Sigmoid colon (tissue), 7 donors: ENCODE results near the gene IGFBP2. TPM values are rescaled to one million over a fixed set of nuclear protein-coding genes. Genes with fewer than 3 reads are reported as not detected.

Experiments used
- DNase-seq: peaks from one replicate; pipeline ENCODE4 v3.0.0-alpha.2; 2019
- H3K27ac ChIP-seq, 4 donors: fragments of 200-600 bp; sonication (generic); one replicate each; pipeline ENCODE4 v1.5.1; 2016 to 2019; ENCODE audit warnings: mild to moderate bottlenecking in 1 of 4
- H3K27me3 ChIP-seq, 3 donors: fragments of 200-600 bp; sonication (generic); one replicate each; pipeline ENCODE4 v1.5.1; 2019; ENCODE audit warnings: mild to moderate bottlenecking in 1 of 3
- H3K36me3 ChIP-seq, 4 donors: fragments of 200-600 bp; sonication (generic); one replicate each; pipeline ENCODE4 v1.5.1; 2016 to 2019
- H3K4me1 ChIP-seq, 4 donors: fragments of 200-600 bp; sonication (generic); one replicate each; pipeline ENCODE4 v1.5.1; 2017 to 2019
- H3K4me3 ChIP-seq, 4 donors: fragments of 200-600 bp; sonication (generic); one replicate each; pipeline ENCODE4 v1.5.1; 2017 to 2019; ENCODE audit warnings: mild to moderate bottlenecking in 2 of 4, moderate library complexity in 1 of 4
- H3K9me3 ChIP-seq, 4 donors: fragments of 200-600 bp in 3 of 4; sonication (generic) in 3 of 4; one replicate each; pipeline versions ENCODE4 v1.5.1 to v1.6.1; 2013 to 2019
- CTCF ChIP-seq, 4 experiments: fragments of 450-650 bp in 3 of 4; fragments of 200-600 bp in 1 of 4; IDR thresholded peaks; one replicate each; pipeline ENCODE4 v1.5.1; 2016 to 2019; ENCODE audit warnings: antibody characterized with exemption in 4 of 4, mild to moderate bottlenecking in 3 of 4, moderate library complexity in 2 of 4
- EP300 ChIP-seq, 4 donors: sonication (generic); formaldehyde crosslinking; IDR thresholded peaks; one replicate each; pipeline ENCODE4 v1.6.1; 2017; ENCODE audit warnings: antibody characterized with exemption in 4 of 4
- POLR2A ChIP-seq, 2 donors: fragments of 450-650 bp; IDR thresholded peaks; one replicate each; pipeline ENCODE4 v1.6.1; 2016; ENCODE audit warnings: antibody characterized with exemption in 2 of 2, mild to moderate bottlenecking in 2 of 2, moderate library complexity in 2 of 2
- POLR2AphosphoS5 ChIP-seq, 4 donors: sonication (generic); formaldehyde crosslinking; IDR thresholded peaks; one replicate each; pipeline ENCODE4 v1.6.1; 2017; ENCODE audit warnings: antibody characterized with exemption in 4 of 4
- WGBS, 2 donors: extraction: QIAGEN DNeasy Blood & Tissue Kit; methylation state at CpG; one replicate each; pipeline ENCODE4 v1.1.7; 2013; 5-methylcytosine and 5-hydroxymethylcytosine counted together
- intact Hi-C: fragments of 100-400 bp; cut with DNase I; formaldehyde crosslinking; loops from one replicate; pipeline ENCODE4 v1.15.1; 2023
- polyA plus RNA-seq, 3 donors: library from polyadenylated mRNA; stranded (reverse); fragments of 200-250 nt; gene quantifications; one replicate each; pipeline ENCODE4 v1.2.3, GENCODE V29; 2013
- total RNA-seq, 4 donors: library from RNA; depleted of rRNA; stranded (reverse); fragments of >200 nt; gene quantifications; one replicate each; pipeline ENCODE4 v1.1.0, GENCODE V29; 2016
- donor health status: healthy with polysubstance abuse.
- donor health status: Bipolar disorder and iron deficiency.
- donor health status: healthy.

The IGFBP2 gene
- total and polyA plus RNA-seq, 7 donors = 6.3 to 45.7 (median 30.8) TPM

GRCh38 chr2:216652566-216652965 lies 19.3 kb downstream of the IGFBP2 start:
- no peak for DNase-seq
- intact Hi-C loops = no loop called here

GRCh38 chr2:216653093-216653799 lies 20.0 kb downstream of the IGFBP2 start:
- Histone ChIP-seq H3K4me1 (peaks cover 0 to 6% (median 0%) of the 10 kb centered on the region in 4 donors), H3K27ac (peak overlapping the region in 1 of 4 donors; percentile 72)
- WGBS, 2 donors = 92 to 95% methylated on average over 4 of the region's 4 CpGs

More at GRCh38 chr2:216652566-216652965, 19.3 kb downstream of the IGFBP2 start:
- TF ChIP-seq POLR2A (IDR thresholded peaks at IDR 0.05) (no peak), POLR2AphosphoS5 (IDR thresholded peaks at IDR 0.05) (no peak), EP300 (IDR thresholded peaks at IDR 0.05) (no peak), CTCF (IDR thresholded peaks at IDR 0.05) (no peak)
- WGBS, 2 donors = 76 to 86% methylated on average over 4 of the region's 4 CpGs
- peak overlapping the region in 1 of 4 donors; percentile 72 for H3K27ac ChIP-seq
- H3K36me3 ChIP-seq = no peaks in the 10 kb centered on the region
- H3K4me1 ChIP-seq = peaks cover 0 to 6% (median 0%) of the 10 kb centered on the region in 4 donors
- H3K27me3 ChIP-seq = no peaks in the 10 kb centered on the region
- no peak overlapping the region for H3K4me3 ChIP-seq
- no peaks in the 10 kb centered on the region for H3K9me3 ChIP-seq

GRCh38 chr2:216653931-216654365 lies 20.7 kb downstream of the IGFBP2 start:
- intact Hi-C loops = no loop called here
- no peak for DNase-seq
- Histone ChIP-seq H3K36me3 (no peaks in the 10 kb centered on the region), H3K9me3 (no peaks in the 10 kb centered on the region), H3K27ac (peak overlapping the region in 1 of 4 donors; percentile 48), H3K4me1 (peaks cover 0 to 6% (median 0%) of the 10 kb centered on the region in 4 donors), H3K27me3 (no peaks in the 10 kb centered on the region), H3K4me3 (no peak overlapping the region)
- 54 to 78% methylated on average over 2 of the region's 2 CpGs for WGBS, 2 donors
- TF ChIP-seq POLR2A (IDR thresholded peaks at IDR 0.05) (no peak), EP300 (IDR thresholded peaks at IDR 0.05) (no peak), CTCF (IDR thresholded peaks at IDR 0.05) (no peak), POLR2AphosphoS5 (IDR thresholded peaks at IDR 0.05) (no peak)

More at GRCh38 chr2:216653093-216653799, 20.0 kb downstream of the IGFBP2 start:
- intact Hi-C loops = no loop called here
- H3K27me3 ChIP-seq = no peaks in the 10 kb centered on the region
- no peaks in the 10 kb centered on the region for H3K9me3 ChIP-seq
- H3K4me3 ChIP-seq = no peak overlapping the region
- TF ChIP-seq CTCF (IDR thresholded peaks at IDR 0.05) (no peak), POLR2AphosphoS5 (IDR thresholded peaks at IDR 0.05) (no peak), EP300 (IDR thresholded peaks at IDR 0.05) (no peak), POLR2A (IDR thresholded peaks at IDR 0.05) (peak in 1 of 2 donors; percentile 18)
- no peak for DNase-seq
- no peaks in the 10 kb centered on the region for H3K36me3 ChIP-seq

GRCh38 chr2:216654528-216655052 lies 21.4 kb downstream of the IGFBP2 start:
- no peak for DNase-seq
- 86 to 90% methylated on average over 2 of the region's 2 CpGs for WGBS, 2 donors
- Histone ChIP-seq H3K27ac (no peak overlapping the region), H3K9me3 (no peaks in the 10 kb centered on the region), H3K27me3 (no peaks in the 10 kb centered on the region), H3K4me1 (peaks cover 0 to 3% (median 0%) of the 10 kb centered on the region in 4 donors), H3K4me3 (no peak overlapping the region), H3K36me3 (no peaks in the 10 kb centered on the region)
- intact Hi-C loops = no loop called here
- TF ChIP-seq EP300 (IDR thresholded peaks at IDR 0.05) (no peak), POLR2A (IDR thresholded peaks at IDR 0.05) (no peak), CTCF (IDR thresholded peaks at IDR 0.05) (no peak), POLR2AphosphoS5 (IDR thresholded peaks at IDR 0.05) (no peak)
